Measurements from ENCODE around the gene RAB31. TPM values are rescaled to one million over a fixed set of nuclear protein-coding genes. Genes with fewer than 3 reads are reported as not detected.

RAB31 gene
- total RNA-seq, 1 donor from 2014 or later: 36.8 TPM

GRCh38 chr18:9818423-9818734 is 110.3 kb downstream of the RAB31 start:
- Histone ChIP-seq H3K27me3 (no peaks in the 10 kb centered on the region), H3K36me3 (peaks cover 0 to 8% of the 10 kb centered on the region in 2 donors), H3K27ac (no peak overlapping the region), H3K4me3 (no peak overlapping the region), H3K4me1 (peaks cover 0 to 3% of the 10 kb centered on the region in 2 donors), H3K9me3 (no peaks in the 10 kb centered on the region)
- intact Hi-C loops (cut with DNase I): no loop called here
- DNase-seq (ENCODE audit: low spot score in 2 of 2): no peak
- TF ChIP-seq, protein P1, sequence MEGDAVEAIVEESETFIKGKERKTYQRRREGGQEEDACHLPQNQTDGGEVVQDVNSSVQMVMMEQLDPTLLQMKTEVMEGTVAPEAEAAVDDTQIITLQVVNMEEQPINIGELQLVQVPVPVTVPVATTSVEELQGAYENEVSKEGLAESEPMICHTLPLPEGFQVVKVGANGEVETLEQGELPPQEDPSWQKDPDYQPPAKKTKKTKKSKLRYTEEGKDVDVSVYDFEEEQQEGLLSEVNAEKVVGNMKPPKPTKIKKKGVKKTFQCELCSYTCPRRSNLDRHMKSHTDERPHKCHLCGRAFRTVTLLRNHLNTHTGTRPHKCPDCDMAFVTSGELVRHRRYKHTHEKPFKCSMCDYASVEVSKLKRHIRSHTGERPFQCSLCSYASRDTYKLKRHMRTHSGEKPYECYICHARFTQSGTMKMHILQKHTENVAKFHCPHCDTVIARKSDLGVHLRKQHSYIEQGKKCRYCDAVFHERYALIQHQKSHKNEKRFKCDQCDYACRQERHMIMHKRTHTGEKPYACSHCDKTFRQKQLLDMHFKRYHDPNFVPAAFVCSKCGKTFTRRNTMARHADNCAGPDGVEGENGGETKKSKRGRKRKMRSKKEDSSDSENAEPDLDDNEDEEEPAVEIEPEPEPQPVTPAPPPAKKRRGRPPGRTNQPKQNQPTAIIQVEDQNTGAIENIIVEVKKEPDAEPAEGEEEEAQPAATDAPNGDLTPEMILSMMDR (IDR thresholded peaks at IDR 0.05): no peak

DNA sequence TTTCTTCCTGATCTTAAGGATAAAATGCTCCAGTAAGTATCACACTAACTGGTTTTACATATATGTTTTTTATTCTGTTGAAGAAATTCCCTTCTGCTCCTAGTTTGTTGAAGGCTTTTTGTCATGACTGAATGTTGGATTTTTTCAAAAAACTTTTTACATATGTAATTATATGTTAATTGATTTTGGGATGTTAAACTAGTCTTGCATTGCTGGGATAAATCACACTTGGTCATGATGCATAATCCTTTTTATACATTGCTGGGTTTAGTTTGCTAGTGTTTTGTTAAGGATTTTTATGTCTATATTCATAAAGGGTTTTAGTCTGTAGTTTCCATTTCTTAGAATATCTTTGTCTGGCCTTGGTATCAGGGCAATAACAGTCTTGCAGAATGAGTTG is 112.0 kb downstream of the RAB31 start:
- DNase-seq (ENCODE audit: low spot score in 2 of 2): no peak
- no peak overlapping the region for H3K4me3 ChIP-seq
- no peaks in the 10 kb centered on the region for H3K27me3 ChIP-seq
- H3K9me3 ChIP-seq: no peaks in the 10 kb centered on the region
- H3K4me1 ChIP-seq: peaks cover 10 to 15% of the 10 kb centered on the region in 2 donors
- no peak overlapping the region for H3K27ac ChIP-seq
- peaks cover 0 to 8% of the 10 kb centered on the region in 2 donors for H3K36me3 ChIP-seq
- TF ChIP-seq, protein P1 (IDR thresholded peaks at IDR 0.05): no peak
- intact Hi-C loops (cut with DNase I): loop anchor here (5.0 kb wide), 2 partner anchors 48 to 203 kb away; no protein-coding TSS in a partner anchor

DNA sequence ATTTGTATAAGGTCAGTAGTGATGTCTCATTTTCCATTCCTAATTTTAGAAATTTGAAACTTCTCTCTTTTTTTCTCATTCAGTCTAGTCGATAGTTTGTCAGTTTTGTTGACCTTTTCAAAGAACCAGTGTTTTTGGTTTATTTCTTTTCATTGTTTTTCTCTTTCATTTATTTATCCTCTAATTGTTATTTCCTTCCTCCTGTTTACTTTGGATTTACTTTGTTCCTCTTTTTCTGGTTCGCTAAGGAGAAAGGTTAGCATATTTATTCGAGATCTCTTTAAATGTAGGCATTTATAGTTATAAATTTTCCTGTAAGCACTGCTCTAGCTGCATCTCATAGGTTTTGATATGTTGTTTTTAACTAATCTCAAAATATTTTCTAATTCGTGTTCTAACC is 112.6 kb downstream of the RAB31 start:
- TF ChIP-seq, protein P1 (IDR thresholded peaks at IDR 0.05): no peak
- Histone ChIP-seq H3K4me3 (no peak overlapping the region), H3K9me3 (no peaks in the 10 kb centered on the region), H3K4me1 (peaks cover 14 to 21% of the 10 kb centered on the region in 2 donors), H3K27ac (no peak overlapping the region), H3K27me3 (no peaks in the 10 kb centered on the region), H3K36me3 (peaks cover 0 to 8% of the 10 kb centered on the region in 2 donors)
- intact Hi-C loops (cut with DNase I): loop anchor here (5.0 kb wide), 2 partner anchors 48 to 203 kb away; no protein-coding TSS in a partner anchor
- no peak for DNase-seq (ENCODE audit: low spot score in 2 of 2)

DNA sequence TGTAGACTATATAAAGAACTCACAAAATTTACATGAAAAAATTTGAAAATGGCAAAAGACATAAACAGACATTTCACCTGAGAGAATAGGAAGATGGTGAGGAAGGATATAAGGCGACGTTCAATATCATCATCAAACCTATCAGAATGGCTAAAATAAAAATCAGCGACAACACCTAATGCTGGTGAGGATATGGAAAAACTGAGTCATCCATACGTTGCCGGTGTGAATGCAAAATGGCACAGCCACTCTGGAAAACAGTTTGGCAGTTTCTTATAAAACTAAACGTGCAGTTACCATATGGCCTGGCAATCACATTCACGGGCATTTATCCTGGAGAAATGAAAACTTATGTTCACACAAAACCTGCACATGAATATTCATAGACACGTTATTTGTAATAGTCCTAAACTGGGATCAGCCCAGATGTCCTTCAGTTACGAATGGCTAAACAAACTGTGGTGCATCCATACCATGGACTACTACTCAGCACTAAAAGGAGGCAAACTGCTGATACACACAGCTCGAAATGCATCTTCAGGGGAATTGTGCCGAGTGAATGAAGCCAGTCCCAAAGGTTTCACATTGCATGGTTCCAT is 114.6 kb downstream of the RAB31 start:
- H3K9me3 ChIP-seq: no peaks in the 10 kb centered on the region
- intact Hi-C loops (cut with DNase I): loop anchor here (5.0 kb wide), 2 partner anchors 50 to 205 kb away; no protein-coding TSS in a partner anchor
- no peak for DNase-seq (ENCODE audit: low spot score in 2 of 2)
- H3K4me1 ChIP-seq: peaks cover 14 to 31% of the 10 kb centered on the region in 2 donors
- H3K27ac ChIP-seq: no peak overlapping the region
- H3K27me3 ChIP-seq: no peaks in the 10 kb centered on the region
- no peaks in the 10 kb centered on the region for H3K36me3 ChIP-seq
- TF ChIP-seq, protein P1 (IDR thresholded peaks at IDR 0.05): no peak
- no peak overlapping the region for H3K4me3 ChIP-seq

DNA sequence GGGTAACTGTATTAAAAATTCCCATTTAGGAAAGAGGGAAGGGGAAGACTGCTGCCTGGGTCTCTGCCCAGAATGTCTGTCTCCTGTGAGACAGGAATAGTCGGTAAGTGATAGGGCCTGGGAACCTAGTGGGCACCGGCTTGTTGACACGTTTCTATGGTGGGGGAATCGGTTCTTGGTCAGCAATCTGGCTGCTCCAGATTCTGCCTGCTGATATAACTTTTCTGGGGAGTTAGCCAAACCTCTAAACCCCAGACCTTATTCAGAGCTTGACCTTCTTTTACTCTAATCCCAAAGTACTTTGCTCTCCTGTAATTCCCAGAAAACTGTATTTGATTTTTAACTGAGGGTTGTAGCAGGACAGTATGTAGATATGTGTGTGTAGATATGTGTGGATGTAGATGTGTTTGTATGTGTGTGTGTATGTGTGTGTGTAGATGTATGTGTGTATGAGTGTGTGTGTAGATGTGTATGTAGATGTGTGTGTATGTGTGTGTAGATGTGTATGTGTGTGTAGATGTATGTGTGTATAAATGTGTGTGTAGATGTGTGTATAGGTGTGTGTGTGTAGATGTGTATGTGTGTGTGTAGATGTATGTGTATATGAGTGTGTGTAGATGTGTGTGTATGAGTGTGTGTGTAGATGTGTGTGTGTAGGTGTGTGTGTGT is 115.8 kb downstream of the RAB31 start:
- peak overlapping the region; percentile 29 to 66 for H3K27ac ChIP-seq
- no peak overlapping the region for H3K4me3 ChIP-seq
- H3K9me3 ChIP-seq: no peaks in the 10 kb centered on the region
- H3K4me1 ChIP-seq: peaks cover 14 to 35% of the 10 kb centered on the region in 2 donors
- no peak for DNase-seq (ENCODE audit: low spot score in 2 of 2)
- no peaks in the 10 kb centered on the region for H3K36me3 ChIP-seq
- TF ChIP-seq, protein P1 (IDR thresholded peaks at IDR 0.05): no peak
- intact Hi-C loops (cut with DNase I): loop anchor here (5.0 kb wide), 2 partner anchors 52 to 207 kb away; no protein-coding TSS in a partner anchor
- no peaks in the 10 kb centered on the region for H3K27me3 ChIP-seq
